ENCODE data around the gene OLFM1.
"Not testable (repeated sequence)": the region's sequence is repeated elsewhere in the genome, so short reads cannot be mapped to it uniquely, and the experiment has no call there.

DNA sequence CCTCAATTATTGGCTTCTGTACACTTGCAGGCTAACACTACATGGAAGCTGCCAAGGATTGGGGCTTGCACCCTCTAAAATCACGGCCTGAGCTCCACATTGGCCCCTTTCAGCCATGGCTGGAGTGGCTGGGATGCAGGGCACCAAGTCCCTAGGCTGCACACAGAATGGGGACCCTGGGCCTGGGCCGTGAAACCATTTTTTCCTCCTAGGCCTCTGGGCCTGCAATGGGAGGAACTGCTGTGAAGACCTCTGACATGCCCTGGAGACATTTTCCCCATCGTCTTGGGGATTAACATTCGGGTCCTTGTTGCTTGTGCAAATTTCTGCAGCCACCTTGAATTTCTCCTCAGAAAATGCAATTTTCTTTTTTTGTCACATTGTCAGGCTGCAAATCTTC lies 23.6 kb upstream of the OLFM1 start:
- not testable (repeated sequence) for TF ChIP-seq POLR2A (IDR thresholded peaks at IDR 0.05; ENCODE audit: low read depth, low read length); MAZ (IDR thresholded peaks at IDR 0.05; ENCODE audit: borderline replicate concordance, low read depth, low read length); CEBPB (IDR thresholded peaks at IDR 0.05; ENCODE audit: low read depth, low read length); RAD21 (IDR thresholded peaks at IDR 0.05; ENCODE audit: low read length); BHLHE40 (IDR thresholded peaks at IDR 0.05; ENCODE audit: low read depth, low read length); SMC3 (IDR thresholded peaks at IDR 0.05; ENCODE audit: low read depth, low read length)
- TF ChIP-seq, protein P1, sequence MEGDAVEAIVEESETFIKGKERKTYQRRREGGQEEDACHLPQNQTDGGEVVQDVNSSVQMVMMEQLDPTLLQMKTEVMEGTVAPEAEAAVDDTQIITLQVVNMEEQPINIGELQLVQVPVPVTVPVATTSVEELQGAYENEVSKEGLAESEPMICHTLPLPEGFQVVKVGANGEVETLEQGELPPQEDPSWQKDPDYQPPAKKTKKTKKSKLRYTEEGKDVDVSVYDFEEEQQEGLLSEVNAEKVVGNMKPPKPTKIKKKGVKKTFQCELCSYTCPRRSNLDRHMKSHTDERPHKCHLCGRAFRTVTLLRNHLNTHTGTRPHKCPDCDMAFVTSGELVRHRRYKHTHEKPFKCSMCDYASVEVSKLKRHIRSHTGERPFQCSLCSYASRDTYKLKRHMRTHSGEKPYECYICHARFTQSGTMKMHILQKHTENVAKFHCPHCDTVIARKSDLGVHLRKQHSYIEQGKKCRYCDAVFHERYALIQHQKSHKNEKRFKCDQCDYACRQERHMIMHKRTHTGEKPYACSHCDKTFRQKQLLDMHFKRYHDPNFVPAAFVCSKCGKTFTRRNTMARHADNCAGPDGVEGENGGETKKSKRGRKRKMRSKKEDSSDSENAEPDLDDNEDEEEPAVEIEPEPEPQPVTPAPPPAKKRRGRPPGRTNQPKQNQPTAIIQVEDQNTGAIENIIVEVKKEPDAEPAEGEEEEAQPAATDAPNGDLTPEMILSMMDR (conservative IDR thresholded peaks at IDR 0.05; ENCODE audit: low read depth, low read length), result not testable (repeated sequence)
- TF ChIP-seq, protein P2, sequence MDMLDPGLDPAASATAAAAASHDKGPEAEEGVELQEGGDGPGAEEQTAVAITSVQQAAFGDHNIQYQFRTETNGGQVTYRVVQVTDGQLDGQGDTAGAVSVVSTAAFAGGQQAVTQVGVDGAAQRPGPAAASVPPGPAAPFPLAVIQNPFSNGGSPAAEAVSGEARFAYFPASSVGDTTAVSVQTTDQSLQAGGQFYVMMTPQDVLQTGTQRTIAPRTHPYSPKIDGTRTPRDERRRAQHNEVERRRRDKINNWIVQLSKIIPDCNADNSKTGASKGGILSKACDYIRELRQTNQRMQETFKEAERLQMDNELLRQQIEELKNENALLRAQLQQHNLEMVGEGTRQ (IDR thresholded peaks at IDR 0.05; ENCODE audit: low read depth, low read length), result not testable (repeated sequence)

Measured in IMR-90 (cell line).